Measurements from ENCODE around the gene IDS.

DNA sequence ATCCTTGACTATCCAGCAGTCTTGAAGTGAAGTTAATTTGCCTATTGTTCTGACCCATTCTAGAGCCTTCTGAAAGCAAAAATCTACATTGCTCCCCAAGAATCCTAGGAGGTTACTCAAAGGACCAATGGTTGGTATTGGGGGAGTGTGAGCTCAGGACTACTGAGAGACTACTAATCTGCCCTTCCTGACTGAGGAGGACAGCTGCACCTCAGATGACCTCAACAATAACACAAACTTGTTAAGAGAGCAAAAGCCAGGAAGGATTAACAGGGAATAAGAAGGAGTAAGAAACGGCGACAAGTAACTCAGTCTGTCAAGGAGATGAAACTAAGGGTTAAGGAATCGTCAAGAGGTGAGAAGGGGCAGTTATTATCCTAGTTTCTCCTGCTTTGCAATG is 43.4 kb downstream of the IDS start:
- TF ChIP-seq, protein P1, sequence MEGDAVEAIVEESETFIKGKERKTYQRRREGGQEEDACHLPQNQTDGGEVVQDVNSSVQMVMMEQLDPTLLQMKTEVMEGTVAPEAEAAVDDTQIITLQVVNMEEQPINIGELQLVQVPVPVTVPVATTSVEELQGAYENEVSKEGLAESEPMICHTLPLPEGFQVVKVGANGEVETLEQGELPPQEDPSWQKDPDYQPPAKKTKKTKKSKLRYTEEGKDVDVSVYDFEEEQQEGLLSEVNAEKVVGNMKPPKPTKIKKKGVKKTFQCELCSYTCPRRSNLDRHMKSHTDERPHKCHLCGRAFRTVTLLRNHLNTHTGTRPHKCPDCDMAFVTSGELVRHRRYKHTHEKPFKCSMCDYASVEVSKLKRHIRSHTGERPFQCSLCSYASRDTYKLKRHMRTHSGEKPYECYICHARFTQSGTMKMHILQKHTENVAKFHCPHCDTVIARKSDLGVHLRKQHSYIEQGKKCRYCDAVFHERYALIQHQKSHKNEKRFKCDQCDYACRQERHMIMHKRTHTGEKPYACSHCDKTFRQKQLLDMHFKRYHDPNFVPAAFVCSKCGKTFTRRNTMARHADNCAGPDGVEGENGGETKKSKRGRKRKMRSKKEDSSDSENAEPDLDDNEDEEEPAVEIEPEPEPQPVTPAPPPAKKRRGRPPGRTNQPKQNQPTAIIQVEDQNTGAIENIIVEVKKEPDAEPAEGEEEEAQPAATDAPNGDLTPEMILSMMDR (IDR thresholded peaks at IDR 0.05; ENCODE audit: extremely low read depth in 1 of 2, insufficient read depth in 1 of 2, low read depth in 1 of 2, low read length in 2 of 2): no peak
- no peak for TF ChIP-seq POLR2A (IDR thresholded peaks at IDR 0.05; ENCODE audit: low read depth, low read length)
- no peak for TF ChIP-seq JUN (IDR thresholded peaks at IDR 0.05; ENCODE audit: borderline replicate concordance, insufficient read depth, insufficient read length, low read depth)
- no peak for TF ChIP-seq EZH2 (IDR thresholded peaks at IDR 0.05; ENCODE audit: borderline replicate concordance, low read depth, low read length, severe bottlenecking)

Data from endothelial cell of umbilical vein (primary cell).